Esophagus muscularis mucosa (tissue), 4 donors: Measurements from ENCODE around the gene DCC.

Experiments
- EP300 ChIP-seq: sonication (generic); formaldehyde crosslinking; IDR thresholded peaks from one replicate; pipeline ENCODE4 v1.6.1; 2017; ENCODE audit warnings: antibody characterized with exemption
- POLR2A ChIP-seq: fragments of 450-650 bp; IDR thresholded peaks from one replicate; pipeline ENCODE4 v1.6.1; 2017; ENCODE audit warnings: antibody characterized with exemption, moderate library complexity, mild to moderate bottlenecking, low read depth
- POLR2AphosphoS5 ChIP-seq, 2 donors: sonication (generic); formaldehyde crosslinking; IDR thresholded peaks; one replicate each; pipeline ENCODE4 v1.6.1; 2017; ENCODE audit warnings: antibody characterized with exemption in 2 of 2
- TF ChIP-seq, protein P1 (sequence below), 3 experiments: fragments of 200-600 bp in 2 of 3; fragments of 450-650 bp in 1 of 3; sonication (generic) in 2 of 3; IDR thresholded peaks; one replicate each; pipeline ENCODE4 v1.5.1; 2017 to 2019; ENCODE audit warnings: antibody characterized with exemption in 3 of 3, mild to moderate bottlenecking in 2 of 3, moderate library complexity in 1 of 3

DNA sequence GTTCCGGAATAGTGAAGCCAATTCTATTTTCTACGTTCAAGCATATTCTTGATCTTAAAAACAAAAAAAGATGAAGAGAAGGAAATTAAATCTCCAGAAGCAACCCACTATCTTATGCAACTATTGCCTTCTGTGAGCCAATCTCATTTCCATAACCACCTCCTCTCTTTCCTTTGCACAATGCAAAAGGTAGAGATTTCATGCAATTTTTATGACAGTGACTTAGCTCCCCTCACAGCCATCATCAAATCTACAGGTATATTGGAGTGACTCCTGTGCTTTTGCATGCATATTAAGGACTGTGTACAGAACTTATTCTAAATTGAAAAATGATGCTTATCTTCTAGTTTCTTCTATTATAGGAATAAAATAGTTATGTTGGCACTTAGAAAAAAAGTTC is 191.8 kb downstream of the DCC start:
- TF ChIP-seq, protein P1, sequence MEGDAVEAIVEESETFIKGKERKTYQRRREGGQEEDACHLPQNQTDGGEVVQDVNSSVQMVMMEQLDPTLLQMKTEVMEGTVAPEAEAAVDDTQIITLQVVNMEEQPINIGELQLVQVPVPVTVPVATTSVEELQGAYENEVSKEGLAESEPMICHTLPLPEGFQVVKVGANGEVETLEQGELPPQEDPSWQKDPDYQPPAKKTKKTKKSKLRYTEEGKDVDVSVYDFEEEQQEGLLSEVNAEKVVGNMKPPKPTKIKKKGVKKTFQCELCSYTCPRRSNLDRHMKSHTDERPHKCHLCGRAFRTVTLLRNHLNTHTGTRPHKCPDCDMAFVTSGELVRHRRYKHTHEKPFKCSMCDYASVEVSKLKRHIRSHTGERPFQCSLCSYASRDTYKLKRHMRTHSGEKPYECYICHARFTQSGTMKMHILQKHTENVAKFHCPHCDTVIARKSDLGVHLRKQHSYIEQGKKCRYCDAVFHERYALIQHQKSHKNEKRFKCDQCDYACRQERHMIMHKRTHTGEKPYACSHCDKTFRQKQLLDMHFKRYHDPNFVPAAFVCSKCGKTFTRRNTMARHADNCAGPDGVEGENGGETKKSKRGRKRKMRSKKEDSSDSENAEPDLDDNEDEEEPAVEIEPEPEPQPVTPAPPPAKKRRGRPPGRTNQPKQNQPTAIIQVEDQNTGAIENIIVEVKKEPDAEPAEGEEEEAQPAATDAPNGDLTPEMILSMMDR (IDR thresholded peaks at IDR 0.05) = no peak
- TF ChIP-seq POLR2AphosphoS5 (IDR thresholded peaks at IDR 0.05) = no peak
- TF ChIP-seq POLR2A = no peak
- TF ChIP-seq EP300 = no peak
